HCT116 (cell line): ENCODE data around the gene SYNE4. TPM values are rescaled to one million over a fixed set of nuclear protein-coding genes. Genes with fewer than 3 reads are reported as not detected.

Source experiments
- ATAC-seq: fragments of 200-7000 bp; cut with Tn5 transposase; 2 replicates; pipeline ENCODE4 v1.9.1; 2020; ENCODE audit warnings: mild to moderate bottlenecking, moderate library complexity
- BruUV-seq: library from RNA; stranded (reverse); fragments of 400-500 nt; replicated peaks from 2 replicates; lab custom pipeline; 2021; lab: Mats Ljungman, UMichigan
- CTCF ChIA-PET: fragments of 300-600 bp; sonication (Branson Sonifier 250); formaldehyde crosslinking; loops from one replicate; lab custom pipeline; 2021; ENCODE audit warnings: antibody characterized with exemption; lab: Charles Lee
- POLR2A ChIA-PET: fragments of 300-600, 350-600 bp; sonication (Branson Sonifier 250); formaldehyde crosslinking; loops from one replicate; lab custom pipeline; 2021; ENCODE audit warnings: antibody characterized with exemption; lab: Charles Lee
- RAD21 ChIA-PET, 2 experiments: fragments of 300-600 bp; sonication (Branson Sonifier 250); formaldehyde crosslinking; loops; one replicate each; lab custom pipeline; 2023; ENCODE audit warnings: low total read pairs in 2 of 2; ENCODE audit not compliant: uncharacterized antibody in 2 of 2, unreplicated experiment in 2 of 2, low non-redundant PET in 1 of 2; lab: Charles Lee
- DNase-seq: peaks from one replicate; pipeline ENCODE4 v3.0.0-alpha.2; 2010; ENCODE audit warnings: low read depth, low spot score
- H2AFZ ChIP-seq: fragments of 200-600 bp; shearing (Covaris generic), sonication (generic); 2 replicates; pipeline ENCODE4 v1.6.1; 2017; ENCODE audit warnings: low read depth, mixed run types, mixed read lengths, antibody characterized with exemption, low read length; ENCODE audit not compliant: poor library complexity, severe bottlenecking
- H3K27ac ChIP-seq: 2 replicates; pipeline ENCODE4 v1.5.1; 2012; ENCODE audit warnings: low read depth, low read length
- H3K27me3 ChIP-seq: fragments of 200-600 bp; sonication (generic); 2 replicates; pipeline ENCODE4 v1.6.1; 2016; ENCODE audit warnings: mixed run types, low read length, mixed read lengths; ENCODE audit not compliant: insufficient read depth
- H3K36me3 ChIP-seq, 2 experiments: fragments of 200-500 bp in 1 of 2; fragments of 200-600 bp in 1 of 2; sonication (Bioruptor generic) in 1 of 2; sonication (generic) in 1 of 2; 2 replicates each; pipeline versions ENCODE4 v1.5.1 to v1.6.1; 2014 to 2016; ENCODE audit warnings: low read length in 2 of 2, inconsistent platforms in 1 of 2, mixed read lengths in 1 of 2, mixed run types in 1 of 2; ENCODE audit not compliant: insufficient read depth in 2 of 2, control insufficient read depth in 1 of 2
- H3K4me1 ChIP-seq, 2 experiments: fragments of 200-600 bp in 1 of 2; sonication (generic) in 1 of 2; 2 replicates each; pipeline versions ENCODE4 v1.5.1 to v1.6.1; 2012 to 2017; ENCODE audit warnings: low read length in 2 of 2, inconsistent platforms in 1 of 2, mild to moderate bottlenecking in 1 of 2, mixed read lengths in 1 of 2, mixed run types in 1 of 2, moderate library complexity in 1 of 2; ENCODE audit not compliant: insufficient read depth in 2 of 2, control insufficient read depth in 1 of 2
- H3K4me2 ChIP-seq: fragments of 200-600 bp; sonication (generic); 2 replicates; pipeline ENCODE4 v1.6.1; 2017; ENCODE audit warnings: mixed run types, low read length, mixed read lengths
- H3K4me3 ChIP-seq, 2 experiments: fragments of 200-600 bp in 1 of 2; sonication (generic) in 1 of 2; replicated peaks in 1 of 2; 2 replicates each; pipeline ENCODE4 v1.5.1; 2011 to 2016; ENCODE audit warnings: low read length in 2 of 2, control low read depth in 1 of 2, low read depth in 1 of 2, mild to moderate bottlenecking in 1 of 2, mixed read lengths in 1 of 2, mixed run types in 1 of 2
- H3K79me2 ChIP-seq: fragments of 200-600 bp; sonication (generic); 2 replicates; pipeline ENCODE4 v1.6.1; 2017; ENCODE audit warnings: mild to moderate bottlenecking, mixed run types, low read length, moderate library complexity, mixed read lengths; ENCODE audit not compliant: insufficient read depth
- H3K9ac ChIP-seq: fragments of 200-600 bp; sonication (generic); 2 replicates; pipeline ENCODE4 v1.6.1; 2016; ENCODE audit warnings: low read length, mixed read lengths
- H3K9me2 ChIP-seq: fragments of 200-600 bp; sonication (generic), shearing (Covaris generic); 2 replicates; pipeline ENCODE4 v1.6.1; 2017; ENCODE audit warnings: mixed run types, mild to moderate bottlenecking, moderate library complexity; ENCODE audit not compliant: insufficient read depth
- H3K9me3 ChIP-seq, 2 experiments: fragments of 200-500 bp in 1 of 2; fragments of 200-600 bp in 1 of 2; sonication (Bioruptor generic) in 1 of 2; sonication (generic) in 1 of 2; 2 replicates each; pipeline ENCODE4 v1.6.1; 2014 to 2017; ENCODE audit warnings: low read length in 2 of 2, mixed read lengths in 2 of 2, inconsistent platforms in 1 of 2, low read depth in 1 of 2, mild to moderate bottlenecking in 1 of 2, mixed run types in 1 of 2, moderate library complexity in 1 of 2; ENCODE audit not compliant: control insufficient read depth in 1 of 2, insufficient read depth in 1 of 2
- H4K20me1 ChIP-seq: fragments of 200-600 bp; sonication (generic), shearing (Covaris generic); 2 replicates; pipeline ENCODE4 v1.6.1; 2017; ENCODE audit warnings: mixed run types, mild to moderate bottlenecking, moderate library complexity; ENCODE audit not compliant: insufficient read depth
- CEBPB ChIP-seq: IDR thresholded peaks from 2 replicates; pipeline ENCODE4 v1.6.1; 2012; ENCODE audit warnings: low read depth
- ZFX ChIP-seq: fragments of 450-650 bp; IDR thresholded peaks from 2 replicates; pipeline ENCODE4 v1.6.1; 2017
- intact Hi-C: fragments of 100-400 bp; cut with micrococcal nuclease; formaldehyde crosslinking; loops from 2 replicates; pipeline ENCODE4 v1.10.0; 2022
- total RNA-seq: library from RNA; stranded (reverse); gene quantifications from one replicate; pipeline ENCODE4 v1.2.1, GENCODE V29; 2021; ENCODE audit not compliant: unreplicated experiment
- TF ChIP-seq, protein P1 (sequence below), 3 experiments: fragments of 200-600 bp in 1 of 3; sonication (generic) in 1 of 3; IDR thresholded peaks in 2 of 3; conservative IDR thresholded peaks in 1 of 3; 2 replicates each; pipeline ENCODE4 v1.5.1; 2012 to 2017; ENCODE audit warnings: low read depth in 2 of 3, low read length in 2 of 3, antibody characterized with exemption in 1 of 3, borderline replicate concordance in 1 of 3, control low read depth in 1 of 3, mild to moderate bottlenecking in 1 of 3, mixed read lengths in 1 of 3, mixed run types in 1 of 3, moderate library complexity in 1 of 3; ENCODE audit not compliant: insufficient read depth in 1 of 3
- TF ChIP-seq, protein P2 (sequence below): IDR thresholded peaks from 2 replicates; pipeline ENCODE4 v1.6.1; 2012

The SYNE4 gene
- total RNA-seq, 1 experiment from 2014 or later: 27.9 TPM

DNA sequence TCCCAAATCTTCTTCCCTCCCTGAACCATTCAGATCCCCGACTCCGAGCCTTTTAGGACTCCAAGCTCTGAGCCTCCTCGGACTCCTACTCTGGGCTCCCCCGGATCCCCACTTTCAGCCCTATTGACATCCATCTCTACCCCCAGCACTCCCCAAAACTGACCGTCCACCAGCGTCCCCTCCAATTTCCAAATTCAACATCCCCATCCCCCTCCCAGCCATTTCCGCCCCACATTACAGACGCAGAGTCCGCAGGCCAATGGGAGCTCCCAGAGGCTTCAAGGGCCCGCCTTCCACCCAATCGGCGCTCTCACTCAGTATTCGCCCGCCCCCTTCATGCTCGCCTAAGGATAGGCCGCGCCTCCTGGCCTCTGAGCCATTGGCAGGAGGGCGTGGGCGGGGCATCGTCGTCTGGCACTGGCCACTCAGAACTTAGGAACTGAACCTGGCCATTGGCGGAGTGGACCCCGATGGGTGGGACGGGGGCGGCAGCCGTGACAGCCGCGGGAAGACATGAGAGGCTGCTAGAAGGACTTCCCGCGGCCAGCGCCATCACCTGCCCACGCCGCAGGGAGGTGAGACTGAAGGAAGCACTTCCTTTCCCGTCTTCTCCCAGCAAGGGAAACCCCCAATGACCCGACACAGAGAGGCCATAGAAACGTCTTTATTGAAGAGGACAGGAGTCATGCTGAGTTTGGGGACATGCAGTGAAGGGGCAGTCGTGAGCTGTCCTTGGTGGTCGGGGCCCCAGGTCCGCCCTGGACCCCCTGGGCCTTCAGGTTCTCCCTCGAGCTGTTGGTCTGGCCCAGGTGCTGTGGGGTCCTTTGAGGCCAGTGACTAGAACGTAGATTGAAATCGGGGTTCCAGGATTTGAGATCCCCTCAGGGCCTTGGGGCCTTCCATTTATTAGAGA, 5.7 kb upstream of the SYNE4 start, which contains the start of gene ALKBH6 (continued):
- TF ChIP-seq CEBPB: no peak
- TF ChIP-seq, protein P1, sequence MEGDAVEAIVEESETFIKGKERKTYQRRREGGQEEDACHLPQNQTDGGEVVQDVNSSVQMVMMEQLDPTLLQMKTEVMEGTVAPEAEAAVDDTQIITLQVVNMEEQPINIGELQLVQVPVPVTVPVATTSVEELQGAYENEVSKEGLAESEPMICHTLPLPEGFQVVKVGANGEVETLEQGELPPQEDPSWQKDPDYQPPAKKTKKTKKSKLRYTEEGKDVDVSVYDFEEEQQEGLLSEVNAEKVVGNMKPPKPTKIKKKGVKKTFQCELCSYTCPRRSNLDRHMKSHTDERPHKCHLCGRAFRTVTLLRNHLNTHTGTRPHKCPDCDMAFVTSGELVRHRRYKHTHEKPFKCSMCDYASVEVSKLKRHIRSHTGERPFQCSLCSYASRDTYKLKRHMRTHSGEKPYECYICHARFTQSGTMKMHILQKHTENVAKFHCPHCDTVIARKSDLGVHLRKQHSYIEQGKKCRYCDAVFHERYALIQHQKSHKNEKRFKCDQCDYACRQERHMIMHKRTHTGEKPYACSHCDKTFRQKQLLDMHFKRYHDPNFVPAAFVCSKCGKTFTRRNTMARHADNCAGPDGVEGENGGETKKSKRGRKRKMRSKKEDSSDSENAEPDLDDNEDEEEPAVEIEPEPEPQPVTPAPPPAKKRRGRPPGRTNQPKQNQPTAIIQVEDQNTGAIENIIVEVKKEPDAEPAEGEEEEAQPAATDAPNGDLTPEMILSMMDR (IDR thresholded peaks at IDR 0.05 in 2 of 3, conservative IDR thresholded peaks at IDR 0.05 in 1 of 3; ENCODE audit: borderline replicate concordance in 1 of 3, insufficient read depth in 1 of 3, low read depth in 2 of 3, low read length in 2 of 3): no peak

DNA sequence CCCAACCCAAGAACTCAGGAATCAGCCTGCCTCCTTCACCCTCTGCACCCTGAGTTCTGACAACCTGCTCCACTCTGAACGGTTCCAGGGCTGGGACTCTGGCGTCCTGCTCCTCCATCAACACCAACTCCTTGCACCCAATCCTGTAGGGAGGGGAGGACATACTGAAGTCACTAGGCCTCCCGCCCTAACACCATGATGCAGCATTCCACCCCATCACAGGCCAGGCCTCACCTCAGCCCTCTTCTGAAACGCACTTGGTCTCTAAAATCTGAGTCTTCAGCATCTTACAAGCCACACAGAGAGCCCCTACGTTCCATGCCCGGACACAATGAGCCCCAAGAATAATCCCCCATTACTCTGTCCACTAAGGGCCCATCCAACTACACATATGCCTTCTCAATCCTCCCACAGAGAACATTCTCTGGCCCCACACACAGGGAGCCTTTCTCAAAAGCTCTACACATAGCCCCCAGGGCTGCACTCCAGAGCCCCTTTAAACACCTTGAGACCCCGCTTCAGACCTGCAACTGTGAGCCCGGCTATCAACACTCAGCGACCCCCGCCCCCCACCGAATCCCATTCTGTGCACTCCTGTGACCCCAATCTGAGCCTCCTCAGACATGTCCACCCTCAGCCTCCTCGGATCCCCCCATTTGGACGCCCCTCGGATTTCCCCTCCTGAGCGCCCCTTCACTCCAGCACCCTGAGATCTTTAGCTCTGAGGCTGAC, 4.8 kb upstream of the SYNE4 start:
- TF ChIP-seq, protein P2, sequence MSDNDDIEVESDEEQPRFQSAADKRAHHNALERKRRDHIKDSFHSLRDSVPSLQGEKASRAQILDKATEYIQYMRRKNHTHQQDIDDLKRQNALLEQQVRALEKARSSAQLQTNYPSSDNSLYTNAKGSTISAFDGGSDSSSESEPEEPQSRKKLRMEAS: no peak
- 0 out of 2 replicates have a peak, but pooled peaks have one; percentile 19 for TF ChIP-seq ZFX
- ChIA-PET POLR2A (interaction anchor here (0.6 to 1.0 kb wide), 5 partner anchors 10 to 115 kb away, joined by 3 to 5 read pairs (median 4); no protein-coding TSS in a partner anchor), RAD21 (interaction anchor here in 1 of 2 experiments (0.7 kb wide), 1 partner anchor 40 kb away, joined by 6 read pairs; the partner anchor contains the start of gene THAP8), CTCF (interaction anchor here (0.6 to 1.2 kb wide), 3 partner anchors 40 to 167 kb away, joined by 3 to 4 read pairs (median 3); partner anchors contain the start of gene THAP8)
- Histone ChIP-seq H3K4me2 (peak overlapping the region; percentile 96), H3K9ac (peak overlapping the region; percentile 86), H3K4me1 (peaks cover 14 to 34% of the 10 kb centered on the region in 2 experiments), H3K27me3 (no peaks in the 10 kb centered on the region), H2AFZ (no peak overlapping the region), H3K27ac (peak overlapping the region; percentile 61), H3K9me2 (no peaks in the 10 kb centered on the region), H3K36me3 (no peaks in the 10 kb centered on the region; a peak in 1 of 4 replicates), H4K20me1 (no peaks in the 10 kb centered on the region), H3K79me2 (peaks cover 14% of the 10 kb centered on the region), H3K4me3 (peak overlapping the region; percentile 76 to 77), H3K9me3 (no peaks in the 10 kb centered on the region)
- intact Hi-C loops: no loop called here
- TSS peak; percentile 65 for BruUV-seq
- ATAC-seq (no peak), DNase-seq (no peak)
